Brain microvascular endothelial cell (primary cell): ENCODE results near the gene TNFRSF8.

ENCODE experiments used
- DNase-seq: peaks from one replicate; pipeline ENCODE4 v3.0.0-alpha.2; 2020
- H3K27ac ChIP-seq: fragments of 250-450 bp; sonication (Bioruptor Pico); 2 replicates; pipeline ENCODE4 v1.5.1; 2020; ENCODE audit warnings: mild to moderate bottlenecking, moderate library complexity
- H3K27me3 ChIP-seq: fragments of 250-450 bp; sonication (Bioruptor Pico); replicated peaks from 2 replicates; pipeline ENCODE4 v1.5.1; 2020; ENCODE audit warnings: mild to moderate bottlenecking
- H3K36me3 ChIP-seq: fragments of 250-450 bp; sonication (Bioruptor Pico); replicated peaks from 2 replicates; pipeline ENCODE4 v1.5.1; 2020; ENCODE audit warnings: mild to moderate bottlenecking
- H3K4me3 ChIP-seq: 2 replicates; pipeline ENCODE4 v1.5.1; 2011; ENCODE audit warnings: low read depth, mild to moderate bottlenecking, control low read depth, low read length, moderate library complexity
- in situ Hi-C: cut with HindIII; loops from 2 replicates; pipeline ENCODE4 v1.10.0; 2017; ENCODE audit warnings: low sequenced_read_pairs, low pct_ligation_motif_present
- TF ChIP-seq, protein P1 (sequence below): IDR thresholded peaks from 2 replicates; pipeline ENCODE4 v1.5.1; 2011; ENCODE audit warnings: low read depth, mild to moderate bottlenecking, moderate library complexity, low read length, control low read depth, inconsistent platforms; ENCODE audit errors: missing control alignments

Gene TNFRSF8

DNA sequence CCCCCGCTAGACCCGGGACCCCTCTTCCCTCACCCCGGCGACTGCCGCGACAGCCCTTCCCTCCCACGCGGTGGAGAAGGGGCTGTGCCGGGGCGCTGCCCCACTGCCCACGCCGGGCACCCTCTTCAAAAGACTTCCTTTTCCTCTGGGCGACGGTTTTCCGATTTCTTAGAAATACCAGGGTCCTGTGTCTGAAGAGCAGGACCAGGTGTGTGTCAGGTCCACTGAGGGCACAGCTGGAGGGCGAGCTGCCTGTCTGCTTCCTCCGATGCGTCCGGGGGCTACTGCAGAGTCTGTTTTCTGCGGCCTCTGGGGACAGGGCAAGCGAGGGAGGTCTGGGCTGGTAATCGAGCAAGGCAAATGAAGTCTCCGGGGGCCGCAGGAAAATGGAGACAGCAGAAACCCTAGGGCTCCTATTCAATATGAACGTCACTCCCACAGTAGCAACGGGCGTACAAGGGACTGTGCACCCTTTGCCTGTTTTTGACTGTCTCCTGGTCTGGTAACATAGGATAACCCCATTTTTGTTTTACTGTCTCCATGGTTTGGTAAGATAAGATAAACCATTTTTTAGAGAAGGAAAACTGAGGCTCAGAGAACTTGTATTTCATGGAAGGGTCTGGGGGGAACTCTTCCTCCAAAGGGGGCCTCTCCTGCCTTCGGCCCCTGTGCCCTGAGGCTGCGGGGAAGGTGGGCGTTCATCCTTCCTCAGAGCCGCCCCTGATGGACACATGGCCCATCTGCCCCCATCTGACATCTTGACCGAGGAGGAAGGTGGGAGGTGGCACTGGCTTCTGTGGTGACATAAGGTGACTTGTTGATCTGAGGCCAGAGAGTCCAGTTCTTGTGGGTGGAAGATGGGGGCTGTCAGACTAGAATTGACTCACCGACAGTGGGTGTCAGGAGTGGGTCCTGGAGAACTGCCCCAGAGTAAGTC lies 104.7 kb downstream of the TNFRSF8 start:
- in situ Hi-C loops = no loop called here
- H3K27ac ChIP-seq = no peak overlapping the region

DNA sequence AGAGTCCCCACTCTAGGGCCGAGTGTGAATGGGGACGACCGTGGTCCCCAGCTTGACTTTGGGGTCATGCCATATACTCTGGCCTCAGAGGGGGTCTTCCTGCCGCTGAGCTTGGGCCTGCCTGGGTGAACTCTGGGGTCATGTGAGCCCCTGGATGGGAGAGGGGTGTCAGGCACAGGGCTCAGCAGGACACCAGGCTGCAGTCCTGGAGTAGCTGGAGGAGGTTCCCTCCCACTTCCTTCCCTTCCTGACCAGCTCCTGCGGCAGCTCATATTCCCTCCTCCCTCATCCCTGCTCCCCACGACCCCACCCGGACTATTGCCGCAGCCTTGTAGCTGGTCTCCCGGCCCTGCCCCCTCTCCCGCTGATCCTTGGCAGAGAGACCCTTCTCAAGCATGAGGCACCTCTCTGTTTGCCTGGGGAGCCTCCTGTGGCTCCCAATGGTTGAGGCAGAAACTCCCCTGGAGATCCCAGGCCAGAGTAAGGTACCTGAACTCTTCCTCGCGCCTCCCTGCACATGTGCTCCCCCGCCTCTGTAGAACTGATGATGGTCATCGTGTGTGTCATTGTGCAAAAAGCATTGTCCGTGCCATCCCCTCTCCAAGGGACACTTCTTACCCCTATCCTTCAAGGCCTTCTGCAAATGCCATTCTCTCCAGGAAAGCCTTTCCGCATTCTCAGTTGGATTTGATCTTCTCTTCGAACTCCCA lies 105.5 kb downstream of the TNFRSF8 start:
- TF ChIP-seq, protein P1, sequence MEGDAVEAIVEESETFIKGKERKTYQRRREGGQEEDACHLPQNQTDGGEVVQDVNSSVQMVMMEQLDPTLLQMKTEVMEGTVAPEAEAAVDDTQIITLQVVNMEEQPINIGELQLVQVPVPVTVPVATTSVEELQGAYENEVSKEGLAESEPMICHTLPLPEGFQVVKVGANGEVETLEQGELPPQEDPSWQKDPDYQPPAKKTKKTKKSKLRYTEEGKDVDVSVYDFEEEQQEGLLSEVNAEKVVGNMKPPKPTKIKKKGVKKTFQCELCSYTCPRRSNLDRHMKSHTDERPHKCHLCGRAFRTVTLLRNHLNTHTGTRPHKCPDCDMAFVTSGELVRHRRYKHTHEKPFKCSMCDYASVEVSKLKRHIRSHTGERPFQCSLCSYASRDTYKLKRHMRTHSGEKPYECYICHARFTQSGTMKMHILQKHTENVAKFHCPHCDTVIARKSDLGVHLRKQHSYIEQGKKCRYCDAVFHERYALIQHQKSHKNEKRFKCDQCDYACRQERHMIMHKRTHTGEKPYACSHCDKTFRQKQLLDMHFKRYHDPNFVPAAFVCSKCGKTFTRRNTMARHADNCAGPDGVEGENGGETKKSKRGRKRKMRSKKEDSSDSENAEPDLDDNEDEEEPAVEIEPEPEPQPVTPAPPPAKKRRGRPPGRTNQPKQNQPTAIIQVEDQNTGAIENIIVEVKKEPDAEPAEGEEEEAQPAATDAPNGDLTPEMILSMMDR = no peak
- Histone ChIP-seq H3K27ac (no peak overlapping the region), H3K27me3 (no peaks in the 10 kb centered on the region), H3K36me3 (no peaks in the 10 kb centered on the region), H3K4me3 (peak overlapping the region; percentile 53)
- DNase-seq = no peak
- in situ Hi-C loops = no loop called here

More for the DNA sequence above, 104.7 kb downstream of the TNFRSF8 start:
- Histone ChIP-seq H3K4me3 (peak overlapping the region; percentile 53), H3K27me3 (no peaks in the 10 kb centered on the region), H3K36me3 (no peaks in the 10 kb centered on the region)
- TF ChIP-seq, protein P1 = no peak
- DNase-seq = no peak

DNA sequence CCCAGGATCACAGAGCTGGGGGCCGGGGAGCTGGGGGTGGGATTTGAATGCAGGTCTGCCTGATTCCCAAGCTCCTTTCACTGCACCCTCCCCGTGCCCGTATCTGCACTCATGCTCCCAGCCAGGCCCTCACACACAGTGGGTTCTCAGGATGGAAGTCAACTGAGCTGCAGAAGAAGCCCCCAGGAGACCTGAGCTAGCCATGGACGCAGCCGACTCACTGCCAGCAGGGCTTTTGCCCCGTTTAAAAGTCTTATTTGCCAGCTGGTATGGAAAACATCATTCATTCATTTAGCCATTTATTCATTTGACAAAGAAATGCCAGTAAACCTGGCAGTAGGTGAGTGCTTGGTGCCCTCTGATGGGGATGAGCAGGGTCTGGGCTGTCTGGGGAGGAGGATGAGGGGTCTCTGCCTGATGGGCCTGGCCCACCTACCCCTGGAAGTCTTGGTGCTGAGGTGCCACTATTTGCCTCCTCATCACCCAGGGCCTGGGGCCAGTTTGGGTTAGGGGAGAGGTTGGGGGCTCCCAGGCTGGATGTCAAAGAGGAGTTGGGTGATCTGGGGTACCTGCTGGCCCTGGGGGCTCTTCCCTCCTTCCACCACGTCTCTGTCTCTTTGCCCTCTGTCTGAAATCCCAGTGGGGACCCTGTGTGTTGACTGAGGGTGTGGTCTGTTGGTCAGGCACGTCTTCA lies 106.5 kb downstream of the TNFRSF8 start:
- DNase-seq = no peak
- in situ Hi-C loops = no loop called here
- Histone ChIP-seq H3K27me3 (no peaks in the 10 kb centered on the region), H3K36me3 (no peaks in the 10 kb centered on the region), H3K27ac (no peak overlapping the region), H3K4me3 (no peak overlapping the region)
- TF ChIP-seq, protein P1 = no peak

DNA sequence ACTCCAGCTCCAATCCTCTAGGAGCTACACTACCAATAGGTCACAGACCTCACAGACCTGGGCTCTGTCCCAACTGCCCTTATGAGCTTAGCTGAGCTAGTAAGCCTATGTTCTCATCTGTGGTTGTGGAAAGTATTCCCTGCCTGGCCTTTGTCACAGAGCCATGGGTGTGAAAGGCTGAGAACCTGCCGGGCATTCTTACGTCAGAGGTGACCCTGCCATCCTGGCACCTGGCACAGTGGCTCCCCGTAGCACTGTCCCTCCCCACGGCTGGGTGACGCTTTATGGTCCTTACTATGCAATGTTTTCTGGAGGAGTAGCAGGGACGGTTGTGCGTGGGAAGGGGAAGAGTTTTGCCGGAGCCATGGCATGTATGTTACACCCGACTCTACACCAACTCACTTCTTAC lies 107.2 kb downstream of the TNFRSF8 start:
- in situ Hi-C loops = no loop called here
- TF ChIP-seq, protein P1 = no peak
- H3K27ac ChIP-seq = no peak overlapping the region

DNA sequence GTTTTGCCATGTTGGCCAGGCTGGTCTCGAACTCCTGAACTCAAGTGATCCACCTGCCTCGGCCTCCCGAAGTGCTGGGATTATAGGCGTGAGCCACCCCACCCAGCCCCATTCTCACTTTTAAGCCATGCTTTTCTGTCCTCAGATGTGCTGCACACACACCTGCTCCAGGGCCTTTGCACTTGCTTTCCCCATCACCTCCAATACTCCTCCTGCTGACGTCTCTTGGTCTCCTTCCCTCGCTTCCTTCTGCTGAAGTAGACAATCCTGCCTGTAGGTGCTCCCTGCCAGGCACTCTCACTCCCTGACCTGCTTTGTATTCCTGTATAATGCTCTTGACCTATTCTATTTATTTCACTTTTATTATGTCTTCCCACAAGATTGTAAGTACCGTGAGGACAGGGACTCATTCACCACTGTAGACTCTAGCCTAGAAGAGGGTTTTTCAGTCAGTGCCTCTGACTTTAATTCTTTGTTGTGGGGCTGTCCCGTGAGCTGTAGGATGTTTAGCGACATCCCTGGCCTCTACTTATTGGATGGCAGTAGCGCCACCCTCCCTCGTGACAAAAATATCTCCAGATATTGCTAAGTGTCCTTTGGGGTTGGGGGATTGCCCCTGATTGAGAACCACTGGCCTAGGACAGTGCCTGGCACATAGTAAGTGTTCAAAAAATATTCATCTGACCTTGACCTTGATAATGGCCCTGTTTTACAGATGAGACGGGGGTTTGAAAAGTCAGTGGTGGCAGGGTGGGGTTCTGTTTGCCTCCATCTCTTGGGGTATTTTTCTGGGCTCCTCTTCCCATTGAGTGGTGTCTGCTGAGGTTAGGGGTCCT lies 108.3 kb downstream of the TNFRSF8 start:
- Histone ChIP-seq H3K4me3 (no peak overlapping the region), H3K27me3 (no peaks in the 10 kb centered on the region), H3K27ac (no peak overlapping the region), H3K36me3 (no peaks in the 10 kb centered on the region)
- in situ Hi-C loops = no loop called here
- TF ChIP-seq, protein P1 = no peak
- no peak for DNase-seq

More for the DNA sequence above, 107.2 kb downstream of the TNFRSF8 start:
- Histone ChIP-seq H3K4me3 (no peak overlapping the region), H3K27me3 (no peaks in the 10 kb centered on the region), H3K36me3 (no peaks in the 10 kb centered on the region)
- DNase-seq = no peak
